HG03439 (cell line): ENCODE data around the gene DSTN.

Experiments
- ATAC-seq: cut with Tn5 transposase; IDR thresholded peaks from one replicate; pipeline ENCODE4 v1.9.1; 2021; ENCODE audit warnings: mild to moderate bottlenecking, moderate library complexity; ENCODE audit not compliant: unreplicated experiment

The DSTN gene

DNA sequence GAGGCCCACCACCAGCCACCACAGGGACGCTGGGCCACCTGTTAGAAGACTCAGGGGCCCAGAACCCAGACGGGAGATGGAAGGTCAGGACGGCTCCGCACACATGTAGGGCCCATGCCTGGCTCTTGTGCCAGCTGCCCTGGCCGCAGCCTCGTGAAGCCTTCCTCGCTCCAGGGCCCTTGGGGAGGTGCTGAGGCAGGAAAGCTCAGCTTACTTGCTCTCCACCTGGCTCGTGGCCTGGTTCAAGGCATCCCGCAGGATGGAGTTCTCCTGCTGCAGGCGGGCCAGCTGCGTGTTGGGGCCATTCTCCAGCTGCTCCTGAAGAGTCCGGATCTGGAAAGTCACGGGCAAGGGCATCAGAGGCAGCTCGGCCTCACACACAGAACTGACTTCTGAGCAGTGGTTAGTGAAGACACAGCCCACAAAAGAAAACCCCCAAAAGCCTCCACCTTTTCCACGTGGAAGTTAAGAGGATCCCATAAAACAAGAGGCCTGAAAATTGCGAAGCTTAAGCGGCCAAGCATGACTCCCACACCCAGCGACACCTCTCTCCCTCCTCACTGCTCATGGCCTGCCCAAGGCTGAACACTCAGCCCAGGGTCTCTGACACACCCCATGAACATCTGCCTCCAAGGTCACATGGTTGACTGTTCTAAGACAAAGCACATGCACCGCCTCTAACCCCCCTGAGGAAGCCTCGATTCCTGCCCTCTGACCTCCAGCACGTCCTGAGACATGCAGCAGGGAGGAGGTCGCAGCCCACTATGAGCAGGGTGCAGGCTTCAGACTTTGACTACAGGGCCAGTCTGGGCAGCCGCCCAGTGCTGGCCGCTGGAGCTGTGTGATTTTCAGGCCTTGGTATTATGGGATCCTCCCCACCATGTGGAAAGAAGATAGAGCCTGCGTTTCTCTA lies 65.7 kb downstream of the DSTN start:
- no peak for ATAC-seq

DNA sequence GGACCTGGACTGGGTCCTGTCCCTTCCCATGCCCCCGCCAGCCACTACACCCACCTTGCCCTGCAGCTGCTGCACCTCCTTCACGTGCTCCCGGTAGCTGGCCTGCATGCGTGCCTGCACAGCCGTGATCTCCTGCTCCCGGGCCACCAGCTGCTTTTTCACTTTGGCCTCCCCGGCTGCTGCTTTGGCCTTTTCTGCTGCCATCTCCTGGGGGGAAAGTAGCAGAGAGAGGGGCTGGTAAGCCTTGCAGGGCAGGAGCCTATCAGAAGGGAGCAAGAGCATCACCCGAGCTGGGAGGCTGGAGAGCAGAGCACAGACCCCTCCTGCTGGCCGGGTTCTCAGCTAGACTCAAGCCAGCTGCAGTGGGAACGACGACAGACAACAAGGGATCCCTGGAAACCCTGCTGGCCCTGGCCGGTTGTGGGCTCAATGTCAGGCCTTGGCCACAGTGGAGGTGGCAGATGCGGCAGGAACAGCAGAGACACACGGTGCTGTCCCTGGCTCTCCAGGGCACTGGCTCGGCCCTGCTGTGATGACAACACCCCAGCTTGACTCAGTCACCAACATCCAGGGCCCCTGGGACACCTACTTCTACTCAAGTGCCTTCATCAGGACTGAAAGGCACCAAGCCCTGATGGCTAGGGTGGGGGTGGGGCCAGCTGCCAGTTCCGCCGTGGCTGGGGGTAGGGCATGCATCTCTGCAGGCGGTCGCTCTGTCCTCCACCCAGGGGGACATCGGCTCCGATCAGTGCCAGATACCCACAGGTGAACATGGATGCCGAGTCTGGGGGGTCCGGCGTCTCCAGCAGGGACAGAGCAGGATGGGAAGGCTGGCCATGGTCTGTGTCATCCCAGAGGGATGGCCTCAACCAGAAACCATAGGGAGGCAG lies 66.9 kb downstream of the DSTN start:
- ATAC-seq: no peak

DNA sequence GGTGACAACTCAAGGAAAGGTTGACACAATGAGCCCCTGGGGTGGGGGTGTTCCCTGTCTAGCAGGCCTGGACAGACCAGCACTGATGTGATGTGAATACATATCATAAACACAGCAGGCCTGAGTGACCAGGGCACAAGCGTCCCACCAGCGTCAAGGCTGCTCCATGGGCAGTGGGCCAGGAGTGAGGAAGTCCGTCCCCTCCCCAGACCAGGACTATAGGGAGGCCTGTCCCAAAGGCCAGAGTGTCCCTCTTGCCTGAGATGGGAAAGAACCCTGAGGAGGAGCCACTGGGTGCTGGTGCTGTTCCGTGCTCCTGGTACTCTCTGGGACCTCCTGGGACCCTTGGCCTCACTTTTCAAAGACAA lies 67.5 kb downstream of the DSTN start:
- ATAC-seq: no peak

DNA sequence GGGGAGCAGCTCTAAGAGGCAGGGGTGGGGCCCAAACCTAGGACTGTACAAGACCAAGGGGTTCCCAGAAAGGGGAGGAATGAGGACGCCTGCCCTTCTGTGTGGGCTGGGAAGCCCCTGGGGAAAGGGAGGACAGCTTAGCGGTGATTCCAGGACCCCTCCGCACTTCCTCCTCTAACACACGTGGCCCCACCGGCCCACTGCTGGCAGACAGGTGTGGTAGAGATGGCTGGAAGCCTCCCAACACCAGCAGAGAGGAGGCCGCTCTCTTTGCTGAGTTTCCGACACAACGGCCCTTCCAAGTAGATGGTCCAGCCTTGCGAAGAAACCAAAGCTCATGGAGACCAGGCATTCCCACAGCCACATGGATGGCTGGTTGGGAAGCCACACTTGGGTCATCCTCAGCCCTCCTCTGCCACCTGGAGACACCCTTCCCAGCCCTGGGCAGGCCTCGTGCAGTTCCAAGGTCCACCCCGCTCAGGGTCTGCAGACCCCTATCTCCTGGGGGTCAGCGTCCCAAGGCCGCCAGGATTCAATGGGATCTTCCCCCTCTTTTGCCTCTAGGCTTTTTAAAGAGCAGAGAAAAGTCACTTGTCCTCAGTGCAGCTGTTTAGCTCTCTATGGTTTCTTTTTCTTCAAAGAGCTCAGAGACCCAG lies 68.2 kb downstream of the DSTN start:
- ATAC-seq: no peak

DNA sequence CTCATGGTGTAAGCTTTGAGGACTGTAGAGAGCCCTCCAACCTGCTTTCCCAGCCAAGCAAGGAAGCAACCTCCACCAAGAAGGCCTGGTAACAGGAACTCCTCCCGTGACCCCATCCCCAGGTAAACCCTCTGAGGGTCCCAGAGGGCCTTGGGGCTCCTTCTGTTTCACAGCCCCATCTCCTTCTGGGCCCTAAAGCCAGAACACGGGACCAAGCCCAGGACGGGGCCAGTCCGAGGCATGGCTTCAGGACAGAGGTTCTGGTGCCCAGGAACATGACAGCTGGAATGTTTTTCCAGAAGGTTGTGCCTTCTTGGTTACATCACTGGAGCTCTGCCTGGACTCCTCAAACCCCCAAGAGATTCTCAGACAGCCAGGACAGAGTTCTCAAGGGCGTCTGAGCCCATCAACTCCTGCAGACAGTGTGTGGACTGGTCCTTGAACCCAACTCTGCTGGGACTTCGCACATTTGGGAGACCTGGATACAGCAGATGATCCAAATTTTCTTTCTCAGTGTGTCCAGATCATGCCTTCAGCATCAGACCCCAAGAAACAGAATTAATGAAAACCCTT lies 69.0 kb downstream of the DSTN start:
- ATAC-seq: no peak

DNA sequence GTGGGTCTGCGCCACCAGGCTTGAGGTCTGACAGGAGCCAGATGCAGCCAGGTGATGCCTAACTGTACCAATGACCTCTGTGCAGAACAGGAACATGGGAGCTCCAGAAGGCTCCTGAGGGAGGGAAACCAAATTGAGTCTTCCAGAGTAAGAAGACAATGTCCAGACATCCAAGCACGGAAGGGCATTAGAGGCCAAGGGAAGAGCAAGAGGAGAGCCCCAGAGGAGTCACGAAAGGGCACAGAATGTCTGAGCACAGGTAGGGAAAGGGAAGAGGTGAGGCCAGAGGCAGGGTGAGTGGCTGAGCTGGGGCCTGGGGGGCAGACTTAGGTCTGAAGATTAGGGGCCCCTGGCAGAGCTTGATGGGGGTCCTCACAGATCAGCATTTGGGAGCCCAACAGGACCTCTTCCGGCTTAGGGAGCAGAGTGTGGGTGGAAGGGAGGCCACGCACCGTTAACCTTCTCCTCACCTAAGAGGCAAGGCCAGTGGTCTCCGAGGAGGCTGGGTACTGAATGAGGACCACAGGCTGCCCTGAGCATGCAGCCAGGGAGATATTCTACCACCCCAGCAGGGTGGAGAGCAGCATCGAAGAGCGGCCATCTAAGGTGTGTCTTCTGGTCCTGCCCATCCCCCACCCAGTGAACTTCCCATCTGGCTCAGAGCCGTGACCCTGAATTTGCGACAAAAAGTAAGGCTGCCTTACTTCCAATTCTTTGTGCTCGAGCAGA lies 70.4 kb downstream of the DSTN start:
- no peak for ATAC-seq

DNA sequence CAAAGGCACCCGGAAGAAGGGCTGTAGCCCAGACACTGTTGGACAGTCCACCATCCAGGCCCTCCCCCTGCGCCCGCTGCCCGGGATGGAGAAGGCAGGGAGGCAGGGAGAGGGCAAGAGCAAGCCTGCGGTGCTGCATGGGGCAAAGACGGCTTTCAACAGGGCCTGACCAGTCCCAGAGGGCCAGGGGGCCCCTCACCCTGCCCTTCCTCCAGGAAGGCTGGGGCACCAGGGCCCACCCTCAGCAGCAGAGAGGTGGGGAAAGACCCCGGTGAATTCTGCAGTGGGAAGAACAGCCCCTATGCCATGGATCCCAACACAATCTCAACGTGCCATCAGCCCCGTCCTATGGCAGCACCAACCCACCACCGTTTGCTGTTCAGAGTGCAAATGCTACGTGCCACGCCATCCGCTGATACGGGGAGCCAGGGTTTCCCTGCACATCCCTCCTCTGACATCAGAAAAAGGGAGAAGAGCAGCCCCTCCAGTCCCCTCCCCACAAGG lies 71.1 kb downstream of the DSTN start:
- ATAC-seq: no peak

DNA sequence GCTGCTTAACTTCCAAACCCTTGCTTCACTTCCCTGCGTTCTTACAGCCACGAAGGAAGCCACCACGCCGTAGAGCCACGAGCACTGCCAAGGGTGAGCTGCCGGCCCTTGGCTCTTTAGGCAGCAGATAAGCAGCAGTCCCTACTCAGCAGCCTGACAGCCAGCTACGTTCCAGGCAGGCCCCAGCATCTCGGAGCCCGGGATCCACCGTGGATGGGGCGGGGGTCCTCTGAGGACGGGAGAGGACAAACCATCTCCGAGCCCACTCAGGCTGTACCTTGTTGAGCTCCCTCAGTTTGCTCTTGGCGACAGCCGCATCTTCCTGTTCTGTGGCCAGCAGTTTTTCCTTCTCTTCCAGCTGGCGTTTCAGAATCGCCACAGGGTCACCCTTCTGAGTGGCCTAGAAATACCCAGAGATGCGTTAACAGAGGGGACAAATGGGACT lies 71.7 kb downstream of the DSTN start:
- no peak for ATAC-seq

DNA sequence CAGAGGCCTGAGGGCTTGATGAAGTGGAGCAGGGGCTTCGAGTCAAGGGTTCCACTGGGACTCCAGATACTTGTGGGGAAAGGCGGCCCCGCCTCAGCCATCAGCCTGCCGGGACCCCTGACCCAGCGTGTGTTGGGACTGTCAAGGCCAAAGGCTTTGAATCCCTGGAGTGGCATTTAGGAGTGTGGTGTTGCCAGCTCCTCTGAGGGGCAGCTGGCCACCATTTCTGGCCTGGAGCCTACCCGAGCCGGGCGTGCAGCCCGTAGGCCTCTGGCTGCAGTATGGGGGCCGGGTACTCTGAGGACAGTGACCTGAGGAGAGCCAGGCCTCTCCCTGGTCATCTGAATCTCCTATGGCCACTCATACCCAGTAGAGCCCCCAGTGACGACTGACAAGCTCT lies 72.1 kb downstream of the DSTN start:
- ATAC-seq: no peak

DNA sequence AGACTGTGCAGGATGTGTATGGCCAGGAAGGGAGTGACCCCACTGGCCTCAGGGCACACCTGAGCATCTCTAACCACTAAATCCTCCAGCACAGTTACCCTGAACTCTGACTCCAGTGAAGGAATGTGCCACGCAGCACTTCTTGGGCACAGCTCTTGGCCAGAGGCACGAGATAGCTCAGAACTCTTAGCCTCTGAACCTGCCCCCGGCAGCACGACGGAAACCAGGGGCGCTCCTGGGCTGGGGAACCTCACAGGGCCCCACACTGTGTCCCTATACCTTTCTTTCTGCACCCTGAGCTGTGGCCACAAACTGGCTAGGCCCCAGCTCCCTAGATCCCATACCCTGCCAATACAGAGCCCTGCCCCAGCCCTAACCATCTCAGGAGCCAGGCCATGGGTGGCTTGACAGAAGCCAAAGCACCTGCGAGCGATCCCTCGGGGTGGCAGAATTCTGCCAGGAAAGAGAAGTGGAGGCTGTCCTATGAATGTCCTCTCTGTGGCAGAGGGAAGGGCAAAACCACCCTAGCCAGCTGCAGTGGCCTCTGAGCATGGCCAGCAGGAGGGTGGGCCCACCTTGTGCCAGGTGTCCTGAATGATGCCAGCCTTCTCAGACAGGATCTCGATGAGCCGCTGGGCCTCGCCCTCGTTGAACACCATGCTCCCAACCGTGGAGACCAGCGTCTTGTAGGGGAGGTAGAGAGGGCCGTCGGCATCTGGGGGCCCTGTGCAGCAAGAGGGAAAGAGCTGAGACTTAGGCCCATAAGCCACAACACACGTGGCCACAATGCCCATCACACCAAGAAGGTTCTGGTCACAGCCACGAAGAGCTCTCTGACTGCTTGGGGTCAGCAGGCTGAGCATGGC lies 72.8 kb downstream of the DSTN start:
- ATAC-seq: no peak

DNA sequence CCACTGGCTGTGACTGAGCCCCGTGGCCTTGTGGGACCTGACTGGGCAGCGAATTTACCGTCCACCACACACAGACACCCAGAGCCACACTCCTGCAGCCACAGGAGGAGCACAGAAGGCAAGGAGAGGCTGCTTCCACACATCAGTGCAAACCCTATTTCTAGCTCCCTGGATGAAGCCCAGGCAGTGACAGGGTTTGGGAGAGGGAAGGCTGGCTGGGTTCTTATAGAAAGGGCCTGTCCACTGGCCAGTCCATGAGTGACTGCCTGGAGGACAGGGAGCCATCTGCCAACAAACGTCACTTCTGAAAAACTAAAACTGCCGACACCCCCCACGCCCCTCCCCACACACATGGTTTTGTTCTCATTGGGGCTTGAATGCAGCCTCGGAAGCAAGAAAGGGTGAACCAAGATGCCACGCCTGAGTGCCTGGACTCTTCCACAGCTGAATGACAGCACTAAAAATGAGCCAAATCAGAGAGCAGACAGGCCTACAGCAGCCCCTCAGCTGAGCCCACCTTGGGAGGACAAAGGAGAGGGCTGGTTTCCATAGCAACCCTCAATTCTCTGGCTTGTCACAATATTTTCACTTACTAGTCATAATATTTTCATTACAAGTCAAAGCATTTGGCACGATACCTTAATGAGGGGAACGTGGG lies 73.8 kb downstream of the DSTN start:
- ATAC-seq: no peak

DNA sequence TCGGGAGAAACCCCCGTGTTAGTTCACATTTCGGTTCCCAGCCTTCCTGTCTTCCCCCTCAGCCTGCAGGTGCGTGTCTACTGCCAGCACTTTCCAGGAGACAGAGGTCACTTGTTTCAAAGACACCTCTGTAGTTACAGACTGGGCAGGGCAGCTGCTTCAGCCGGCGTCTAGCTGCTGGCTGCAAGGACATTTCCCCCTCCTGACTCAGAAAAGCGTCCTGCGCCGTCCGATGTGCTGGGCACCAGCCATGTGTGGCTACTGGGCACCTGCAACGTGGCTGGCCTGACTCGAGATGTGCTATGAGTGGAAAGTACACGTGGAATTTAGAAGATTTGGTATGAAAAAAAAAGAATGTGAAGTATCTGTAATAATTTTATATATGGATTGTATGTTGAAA lies 74.6 kb downstream of the DSTN start:
- ATAC-seq: no peak

DNA sequence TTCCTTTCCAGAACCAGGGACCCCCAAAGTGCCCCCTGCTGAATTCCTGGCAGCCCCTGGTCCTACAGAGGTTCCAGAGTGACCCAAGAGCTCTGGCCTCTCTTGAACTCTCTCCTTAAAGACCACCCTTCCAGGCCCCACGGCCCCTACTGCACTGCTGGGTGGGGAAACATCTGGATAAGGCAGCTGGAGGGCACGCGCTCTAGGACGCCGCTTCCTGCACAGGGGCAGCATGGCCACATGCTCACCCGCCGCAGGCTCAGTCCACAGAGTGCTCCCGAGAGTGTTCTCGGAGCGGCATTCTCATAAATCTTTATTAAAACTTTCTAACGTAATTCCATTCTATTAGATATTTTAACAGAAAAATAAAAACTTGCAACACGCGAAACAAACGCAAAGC lies 75.1 kb downstream of the DSTN start:
- ATAC-seq: no peak

DNA sequence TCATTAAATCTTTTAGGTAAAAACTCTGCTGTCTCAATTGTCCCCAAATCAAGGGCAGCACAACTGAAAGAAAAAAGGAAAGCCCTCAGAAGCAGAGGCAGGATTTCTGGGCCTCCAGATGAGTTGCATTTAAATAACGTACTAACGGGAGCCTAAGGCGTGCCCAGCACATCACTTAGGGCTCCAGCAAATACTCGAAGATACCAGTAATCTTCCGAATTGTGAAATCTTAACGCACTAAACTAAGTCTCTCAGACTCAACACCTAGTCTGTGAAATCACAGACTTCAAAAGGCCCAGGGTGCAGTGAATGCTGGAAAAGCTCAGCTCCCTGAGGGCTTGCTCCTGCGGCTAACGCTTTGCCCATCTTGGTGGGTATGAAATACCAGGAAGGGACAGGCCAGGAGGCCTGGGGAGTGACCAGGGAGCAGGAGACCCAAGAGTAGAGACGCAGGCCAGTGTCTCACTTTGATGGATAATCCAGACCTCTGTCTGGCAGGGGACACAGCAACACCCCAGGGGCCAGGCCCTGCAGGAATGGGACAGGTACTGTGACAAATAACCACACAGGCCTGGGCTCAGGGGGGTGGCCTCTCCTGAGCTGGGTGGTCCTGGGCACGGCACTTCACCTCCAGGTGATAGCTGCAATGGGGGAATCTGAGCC lies 75.8 kb downstream of the DSTN start:
- no peak for ATAC-seq

DNA sequence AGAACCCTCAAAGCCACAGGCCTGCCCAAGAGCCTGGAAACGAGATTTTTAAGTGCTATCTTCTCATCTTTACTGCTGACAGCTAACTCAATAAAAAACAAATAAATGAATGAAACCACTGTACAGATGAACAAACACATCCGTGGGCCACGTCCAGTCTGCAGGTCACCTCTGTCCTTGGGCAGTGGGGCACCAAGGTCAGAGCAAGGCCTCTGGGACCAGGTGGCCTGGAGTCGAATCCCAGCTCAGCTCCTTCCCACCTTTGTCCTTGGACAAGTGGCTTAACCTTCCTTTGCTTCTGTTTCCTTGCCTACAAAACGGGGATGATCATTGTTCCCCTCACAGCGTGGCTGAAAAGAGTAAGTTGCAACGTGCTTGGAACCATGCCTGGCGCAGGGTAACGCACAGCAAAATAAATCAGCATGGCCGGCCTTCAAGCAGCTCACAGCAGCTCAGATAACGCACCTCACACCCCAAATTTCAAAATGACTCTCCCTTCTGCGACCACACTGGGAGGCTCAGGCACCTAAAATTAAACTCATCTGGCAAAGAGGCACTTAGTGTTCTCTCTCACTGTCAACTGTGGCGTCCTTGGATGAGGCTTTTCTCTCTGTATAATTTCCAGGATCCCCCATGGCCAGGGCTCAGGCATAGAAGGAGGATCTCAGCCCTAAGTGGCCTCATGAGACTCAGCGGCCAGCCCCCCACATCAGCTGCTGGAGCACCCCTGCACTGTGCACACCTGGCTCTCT lies 76.5 kb downstream of the DSTN start:
- no peak for ATAC-seq

DNA sequence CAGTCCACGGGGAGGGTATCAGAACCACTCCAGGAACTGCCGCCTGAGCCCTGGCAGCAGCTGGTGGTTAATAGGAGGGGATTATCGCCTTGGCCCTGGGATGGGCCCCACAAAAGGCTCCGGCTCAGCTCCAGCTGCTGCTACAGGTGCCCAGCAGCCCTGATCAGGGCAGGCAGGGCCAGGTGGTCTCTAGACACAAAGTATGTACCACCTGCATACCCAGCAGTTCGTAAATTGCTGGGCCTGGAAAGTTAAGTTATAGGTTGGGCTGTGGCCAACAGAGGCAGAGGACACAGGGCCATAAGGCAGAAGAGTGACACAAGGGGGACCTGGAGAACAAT lies 77.1 kb downstream of the DSTN start:
- no peak for ATAC-seq
